Stimulated activated CD8-positive, alpha-beta memory T cell treated with anti-CD3 and anti-CD28 coated beads, Interleukin-7, amount 100 ng/mL, for 1 hour (primary cell): ENCODE data around the gene CNOT11.
"Not testable (repeated sequence)": the region's sequence is repeated elsewhere in the genome, so short reads cannot be mapped to it uniquely, and the experiment has no call there.

Experiments
- DNase-seq, 2 donors: peaks; one replicate each; pipeline ENCODE4 v3.0.0-alpha.2; 2020; ENCODE audit warnings: low read depth in 2 of 2

CNOT11 gene

GRCh38 chr2:101252408-101253012 lies at the start of gene CNOT11:
Gene CNOT11, plus strand, starts transcription at chr2:101252886. Its CDS starts 79 bp downstream, at chr2:101252965.
- DNase-seq: peak; percentile 98

GRCh38 chr2:101204400-101205115 lies 48.1 kb upstream of the CNOT11 start:
- no peak for DNase-seq

- no peak for DNase-seq
These were observed 46.9 kb upstream of the CNOT11 start for GRCh38 chr2:101205521-101206479.

GRCh38 chr2:101208830-101209229 lies 43.9 kb upstream of the CNOT11 start:
- DNase-seq: no peak

- DNase-seq: no peak
These were observed 33.4 kb upstream of the CNOT11 start for GRCh38 chr2:101219246-101219645.

- DNase-seq: not testable (repeated sequence)
These were observed 32.6 kb upstream of the CNOT11 start for GRCh38 chr2:101220091-101220490.

GRCh38 chr2:101223814-101224231 lies 28.9 kb upstream of the CNOT11 start:
- DNase-seq: peak; percentile 4 to 14

GRCh38 chr2:101230541-101231001 lies 22.1 kb upstream of the CNOT11 start:
- no peak for DNase-seq

GRCh38 chr2:101231240-101231639 lies 21.4 kb upstream of the CNOT11 start:
- DNase-seq: no peak

- no peak for DNase-seq
These were observed 20.6 kb upstream of the CNOT11 start for GRCh38 chr2:101231937-101232730.

GRCh38 chr2:101232770-101233169 lies 19.9 kb upstream of the CNOT11 start:
- DNase-seq: no peak

GRCh38 chr2:101234169-101234938 lies 18.3 kb upstream of the CNOT11 start:
- DNase-seq: no peak

GRCh38 chr2:101235956-101236355 lies 16.7 kb upstream of the CNOT11 start:
- not testable (repeated sequence) for DNase-seq

GRCh38 chr2:101237944-101238343 lies 14.7 kb upstream of the CNOT11 start:
- not testable (repeated sequence) for DNase-seq

GRCh38 chr2:101238930-101239759 lies 13.5 kb upstream of the CNOT11 start:
- DNase-seq: no peak

GRCh38 chr2:101239760-101240118 lies 12.9 kb upstream of the CNOT11 start:
- not testable (repeated sequence) for DNase-seq

GRCh38 chr2:101240694-101241093 lies 12.0 kb upstream of the CNOT11 start:
- DNase-seq: not testable (repeated sequence)

GRCh38 chr2:101241158-101241557 lies 11.5 kb upstream of the CNOT11 start:
- no peak for DNase-seq

- DNase-seq: not testable (repeated sequence)
These were observed 8.3 kb upstream of the CNOT11 start for GRCh38 chr2:101244373-101244772.

GRCh38 chr2:101244899-101245298 lies 7.8 kb upstream of the CNOT11 start:
- not testable (repeated sequence) for DNase-seq
